GM18909 (cell line): ENCODE measurements around the gene IPCEF1.
"Not testable (repeated sequence)": the region's sequence is repeated elsewhere in the genome, so short reads cannot be mapped to it uniquely, and the experiment has no call there.

Experiments
- ATAC-seq: cut with Tn5 transposase; IDR thresholded peaks from one replicate; pipeline ENCODE4 v1.9.1; 2021; ENCODE audit warnings: mild to moderate bottlenecking; ENCODE audit not compliant: unreplicated experiment, poor library complexity

Gene IPCEF1

GRCh38 chr6:154257067-154257466 lies 99.5 kb downstream of the IPCEF1 start:
- no peak for ATAC-seq

GRCh38 chr6:154252678-154253077 lies 103.9 kb downstream of the IPCEF1 start:
- ATAC-seq: no peak

- no peak for ATAC-seq
Measured at GRCh38 chr6:154251116-154251515, 105.5 kb downstream of the IPCEF1 start.

GRCh38 chr6:154249499-154250298 lies 106.9 kb downstream of the IPCEF1 start:
- ATAC-seq: peak; percentile 75

- peak; percentile 45 for ATAC-seq
Measured at GRCh38 chr6:154247119-154247861, 109.3 kb downstream of the IPCEF1 start.

GRCh38 chr6:154246723-154247118 lies 109.9 kb downstream of the IPCEF1 start:
- ATAC-seq: no peak

GRCh38 chr6:154245506-154245905 lies 111.1 kb downstream of the IPCEF1 start:
- ATAC-seq: no peak

- no peak for ATAC-seq
Measured at GRCh38 chr6:154243793-154244750, 112.5 kb downstream of the IPCEF1 start.

GRCh38 chr6:154242617-154243357 lies 113.8 kb downstream of the IPCEF1 start:
- ATAC-seq: no peak

GRCh38 chr6:154241581-154241980 lies 115.0 kb downstream of the IPCEF1 start:
- ATAC-seq: no peak

GRCh38 chr6:154241061-154241460 lies 115.5 kb downstream of the IPCEF1 start:
- ATAC-seq: not testable (repeated sequence)

- ATAC-seq: no peak
Measured at GRCh38 chr6:154239392-154239791, 117.2 kb downstream of the IPCEF1 start.

GRCh38 chr6:154238831-154239230 lies 117.8 kb downstream of the IPCEF1 start:
- ATAC-seq: no peak

GRCh38 chr6:154236646-154237301 lies 119.8 kb downstream of the IPCEF1 start:
- ATAC-seq: no peak

- peak; percentile 71 for ATAC-seq
Measured at GRCh38 chr6:154234019-154234772, 122.4 kb downstream of the IPCEF1 start.

GRCh38 chr6:154233383-154233782 lies 123.2 kb downstream of the IPCEF1 start:
- ATAC-seq: no peak

GRCh38 chr6:154232013-154232910 lies 124.3 kb downstream of the IPCEF1 start:
- no peak for ATAC-seq
